Stimulated activated CD4-positive, alpha-beta T cell treated with anti-CD3 and anti-CD28 coated beads, Interleukin-1b, Interleukin-23, amount 100 ng/mL, for 24 hours (primary cell): Measurements from ENCODE around the gene CDX2.

Experiments used
- DNase-seq, 4 experiments: peaks; one replicate each; pipeline ENCODE4 v3.0.0-alpha.2; 2020; ENCODE audit warnings: low read depth in 4 of 4, low spot score in 1 of 4

The CDX2 gene

GRCh38 chr13:27979001-27979643 is 10.0 kb upstream of the CDX2 start:
- no peak for DNase-seq

DNA sequence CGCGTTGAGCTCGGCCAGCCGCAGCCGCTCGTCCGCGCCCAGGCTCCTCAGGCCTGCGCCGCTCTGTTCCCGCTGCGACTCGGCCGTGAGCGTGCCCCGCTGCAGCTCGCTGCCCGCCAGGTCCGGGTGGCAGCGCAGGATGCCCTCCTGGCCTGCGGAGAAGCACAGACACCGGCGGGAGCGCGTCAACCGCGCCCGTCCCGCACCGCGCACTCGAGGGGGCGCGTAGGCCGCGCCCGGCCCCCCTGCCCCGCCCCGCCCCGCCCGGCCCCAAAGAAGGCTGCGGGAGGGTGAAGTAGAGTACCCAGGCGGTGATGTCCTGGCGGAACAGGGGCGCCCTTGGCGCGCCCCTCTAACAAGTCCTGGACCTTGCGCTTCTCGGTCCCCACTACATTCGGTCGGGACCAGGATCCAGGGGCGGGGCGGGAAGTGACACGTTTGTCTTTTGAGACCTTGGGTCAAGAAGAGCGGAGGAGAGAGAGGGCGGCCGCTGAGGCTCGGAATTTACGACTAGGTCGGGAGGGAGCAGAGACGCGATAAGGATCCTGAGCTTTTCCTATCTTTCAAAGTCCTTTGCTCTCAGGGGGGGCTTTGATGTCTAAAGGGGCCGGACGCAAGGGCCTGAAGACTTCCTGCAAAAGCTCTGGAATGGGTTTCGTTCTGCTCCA is 9.3 kb upstream of the CDX2 start:
- DNase-seq = no peak

- DNase-seq = no peak
Observed at GRCh38 chr13:27977476-27978300, 8.6 kb upstream of the CDX2 start.

DNA sequence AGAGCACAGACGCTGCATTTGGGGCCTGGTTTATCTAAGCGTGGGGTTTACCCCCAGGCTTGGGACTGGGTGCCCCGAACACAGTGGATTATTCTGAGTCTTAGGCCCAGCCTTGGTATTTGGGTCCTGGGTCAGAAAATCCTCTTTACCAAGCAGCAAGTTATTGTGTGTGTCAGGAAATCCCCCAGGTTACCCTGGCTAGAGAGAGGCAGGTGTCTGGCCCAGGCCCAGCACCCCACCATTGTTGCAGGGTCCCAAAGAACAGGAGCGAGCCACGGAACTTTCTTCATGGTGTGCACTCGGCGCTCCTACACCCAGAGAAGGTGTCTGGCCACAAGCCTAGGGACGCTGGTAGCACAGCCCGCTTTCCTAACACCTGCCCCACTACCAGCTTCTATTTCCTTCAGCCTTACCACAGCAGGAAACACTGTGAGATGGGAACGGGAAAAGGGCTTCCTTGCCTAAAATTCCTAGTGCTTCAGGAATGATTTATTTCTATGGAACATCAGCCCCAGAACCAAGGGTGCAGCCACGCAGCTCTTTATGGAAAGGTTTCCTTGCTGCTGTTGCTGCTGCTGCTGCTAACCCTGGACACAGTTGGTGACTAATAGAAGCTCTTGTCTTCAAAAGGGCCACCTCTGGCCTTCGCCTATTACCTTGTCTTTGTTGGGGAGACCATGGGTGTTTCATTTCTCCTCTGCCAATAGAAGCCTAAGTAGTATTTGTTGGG is 7.4 kb upstream of the CDX2 start:
- DNase-seq = no peak

- DNase-seq = no peak
Observed at GRCh38 chr13:27975564-27976361, 6.6 kb upstream of the CDX2 start.

DNA sequence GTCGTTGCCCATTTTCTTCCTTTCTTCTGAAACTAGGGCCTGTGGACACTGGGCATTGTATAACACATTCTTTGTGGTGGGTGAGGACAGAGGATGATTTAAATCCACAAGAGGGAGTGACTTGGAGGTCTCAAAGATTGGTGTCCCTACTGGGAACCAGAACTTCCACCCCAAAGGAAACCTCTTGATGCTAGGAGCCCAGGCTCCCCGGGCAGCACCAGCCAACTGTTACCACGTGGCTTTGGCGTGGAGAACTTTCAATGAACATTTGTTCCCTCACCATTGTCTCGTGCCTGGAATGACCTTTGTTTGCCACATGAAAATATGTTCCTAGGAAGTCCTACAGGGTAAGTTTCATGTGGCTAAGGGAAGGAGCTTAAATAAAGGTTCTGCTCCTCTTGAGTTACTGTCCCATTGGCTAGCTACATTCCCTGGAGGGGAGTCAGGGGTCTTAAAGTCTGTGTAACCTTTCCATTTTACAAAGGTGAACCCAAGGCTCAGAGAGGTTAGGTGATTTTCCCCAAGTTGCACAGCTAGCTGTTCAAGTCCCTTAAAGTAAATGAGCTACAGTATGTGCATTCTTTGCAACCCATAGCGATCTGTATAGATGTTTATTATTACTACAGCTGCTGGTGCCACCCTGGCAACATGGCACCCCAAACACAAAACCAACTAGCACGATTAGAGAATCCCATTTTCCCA is 5.0 kb upstream of the CDX2 start:
- DNase-seq = no peak

DNA sequence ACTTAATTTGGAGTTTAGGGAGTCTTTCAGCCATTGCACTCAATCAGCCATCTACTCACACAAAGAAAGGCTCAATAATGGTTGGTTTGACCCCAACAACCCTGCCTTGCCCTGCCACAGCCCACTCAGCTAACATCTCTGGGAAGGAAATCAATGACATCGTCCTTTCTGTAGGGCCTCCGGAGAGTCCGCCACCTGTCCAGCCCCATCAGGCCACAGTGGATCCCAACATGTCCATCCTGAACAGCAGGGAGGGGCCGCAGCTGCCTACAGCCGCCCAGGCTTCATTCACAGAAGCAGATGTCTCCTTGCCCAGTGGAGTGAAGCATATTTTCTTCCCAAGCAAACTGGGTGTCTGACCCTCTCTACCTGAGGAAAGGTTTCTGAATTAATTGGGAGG is 4.2 kb upstream of the CDX2 start:
- DNase-seq = no peak

- DNase-seq = no peak
Observed at GRCh38 chr13:27972478-27972820, 3.3 kb upstream of the CDX2 start.

DNA sequence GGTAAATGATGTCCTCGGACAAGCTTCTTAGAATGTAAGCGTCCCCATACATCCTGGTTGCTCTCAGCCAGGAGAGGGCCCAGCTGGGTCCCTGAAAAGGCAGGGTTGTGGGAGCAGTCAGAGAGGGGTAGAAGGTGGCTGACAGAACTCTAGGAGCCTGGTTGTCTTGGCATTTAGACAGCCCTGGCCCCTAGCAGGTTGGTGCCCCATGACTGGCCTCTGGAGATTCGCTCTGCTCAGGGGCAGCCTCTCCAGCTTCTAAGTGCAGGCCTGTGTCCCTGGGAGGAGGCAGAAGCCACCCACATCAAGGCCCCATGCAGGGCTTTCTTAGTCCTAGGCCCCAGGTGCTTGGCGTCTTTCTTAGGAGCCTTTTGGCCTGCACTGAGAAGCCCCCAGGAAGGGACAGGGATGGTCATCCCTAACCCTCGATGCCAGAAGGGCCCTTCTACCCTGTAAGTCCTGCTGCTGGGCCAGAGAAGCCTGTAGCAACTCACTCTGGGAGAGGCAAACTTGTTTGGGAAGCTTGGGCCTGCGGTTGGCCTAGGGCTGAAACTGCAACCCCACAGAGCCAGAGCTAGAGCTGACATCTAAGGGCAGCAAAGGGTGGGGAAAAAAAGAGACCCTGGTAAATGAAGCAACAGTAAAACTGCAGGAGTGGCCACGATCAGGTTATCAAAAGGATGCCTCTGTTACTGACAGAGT is 2.8 kb upstream of the CDX2 start:
- DNase-seq = no peak

DNA sequence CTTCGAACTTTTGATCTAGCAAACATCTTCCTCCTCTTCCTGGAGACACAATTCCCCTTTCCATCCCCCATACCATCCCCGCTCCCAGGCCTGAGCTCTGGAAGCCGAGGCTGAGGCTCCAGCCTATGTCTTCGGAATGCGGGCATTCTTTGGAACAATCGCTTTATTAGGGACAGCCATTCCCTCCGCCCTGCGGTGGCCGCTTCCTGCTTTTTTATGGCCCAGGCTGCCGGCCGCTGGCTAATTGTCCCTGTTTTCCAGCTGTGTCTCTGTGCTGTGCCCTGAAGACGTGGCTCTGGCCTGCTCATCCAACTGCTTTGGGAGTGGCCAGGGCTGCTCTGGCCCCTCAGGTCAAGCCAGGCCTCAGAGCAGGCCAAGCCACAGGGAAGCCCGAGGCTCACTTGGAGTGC is 2.1 kb upstream of the CDX2 start:
- DNase-seq = no peak

DNA sequence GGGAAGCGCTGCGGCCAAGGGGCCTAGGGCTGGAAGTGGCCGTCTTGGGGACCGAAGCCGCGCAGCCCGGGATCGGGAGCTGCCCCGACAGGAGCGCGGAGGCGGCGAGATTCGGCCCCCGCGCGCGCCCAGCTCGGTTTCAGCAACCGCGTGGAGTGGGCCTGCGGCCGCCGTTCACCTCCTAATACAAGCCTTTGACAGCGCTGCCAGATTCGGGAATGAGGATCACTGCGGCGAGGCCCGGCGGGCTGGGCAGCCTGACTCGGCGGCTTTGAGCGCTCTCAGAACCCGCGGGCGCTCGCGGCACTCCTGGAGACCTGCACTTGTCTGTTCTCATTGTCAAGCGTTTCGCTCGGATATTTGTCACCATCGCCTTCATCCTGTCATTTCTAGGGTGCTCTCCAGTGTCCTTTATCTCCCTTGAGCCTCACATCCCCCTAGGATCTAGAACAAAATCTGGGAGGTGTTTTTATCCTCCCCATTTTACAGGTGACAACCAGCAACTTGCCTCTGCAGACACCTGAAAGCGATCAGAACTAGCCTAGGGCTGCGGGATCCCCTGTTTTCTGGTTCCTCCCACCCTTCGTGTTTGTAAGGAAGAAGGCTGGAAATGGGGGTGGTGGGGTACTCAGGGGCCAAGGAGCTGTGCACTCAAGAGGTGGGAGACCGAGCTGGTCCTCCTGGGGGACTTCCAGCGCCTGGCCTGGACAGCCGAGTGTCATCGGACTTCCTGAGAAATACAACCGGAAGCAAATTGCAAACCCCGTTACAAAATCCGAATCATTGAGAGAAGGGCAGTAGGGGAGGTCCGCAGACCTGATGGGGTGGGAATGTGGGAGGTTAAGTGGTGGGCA is 1.5 kb upstream of the CDX2 start:
- no peak for DNase-seq

GRCh38 chr13:27969866-27970229 is 733 bp upstream of the CDX2 start:
- no peak for DNase-seq

GRCh38 chr13:27968316-27969081 is 616 bp downstream of the CDX2 start:
- no peak for DNase-seq

DNA sequence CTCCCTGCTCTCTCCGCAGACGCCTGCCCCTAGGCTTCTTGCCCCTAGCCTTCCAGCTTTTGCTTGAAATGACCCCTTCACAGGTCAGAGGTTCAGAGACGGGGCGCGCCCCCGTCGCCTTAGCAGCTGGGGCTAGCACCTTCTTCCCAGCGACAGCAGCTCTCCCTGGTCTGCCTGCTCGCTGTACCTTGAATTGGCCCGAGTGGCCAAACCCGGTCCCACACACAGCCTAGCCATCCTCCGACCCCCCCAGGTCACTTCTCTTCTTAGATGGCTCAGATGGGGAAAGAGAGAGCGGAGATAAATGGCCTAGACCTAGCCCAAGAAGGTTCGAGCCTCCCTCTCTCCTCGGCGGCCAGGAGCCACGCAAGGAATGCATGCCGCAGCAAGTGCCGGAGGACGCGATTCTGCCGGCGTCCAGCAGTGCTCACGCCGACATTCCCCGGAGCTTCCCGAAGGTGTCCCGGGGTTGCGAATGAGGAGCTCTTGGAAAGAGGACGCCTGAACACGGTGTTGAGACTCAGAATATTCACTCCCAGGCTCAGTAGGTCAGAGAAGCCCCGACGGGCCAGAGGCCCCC is 1.3 kb downstream of the CDX2 start:
- DNase-seq = no peak

DNA sequence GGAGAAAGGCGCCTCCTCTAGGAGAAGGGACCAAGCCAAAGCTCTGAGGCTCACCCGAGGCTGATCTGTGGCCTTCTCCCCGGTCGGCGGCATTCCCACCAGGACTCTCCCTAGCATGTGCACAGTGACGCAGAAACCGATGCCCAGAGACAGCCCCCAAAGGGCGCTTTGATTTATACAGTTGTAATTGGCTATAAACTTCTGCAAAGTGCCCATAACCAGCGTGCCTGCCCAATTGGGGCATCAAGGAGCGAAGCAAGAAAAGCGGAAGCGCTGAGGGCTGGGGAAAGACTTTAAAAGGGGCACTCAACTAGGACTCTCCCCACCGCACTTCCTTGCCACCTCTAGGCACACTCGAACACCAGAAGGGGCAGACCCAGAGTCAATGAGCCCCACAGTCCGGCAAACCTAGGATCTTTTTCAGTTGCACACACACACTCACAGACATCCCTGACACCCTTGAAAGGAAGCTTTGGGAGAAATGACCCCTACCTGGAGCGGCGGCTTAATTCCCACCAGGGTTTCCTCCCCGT is 1.8 kb downstream of the CDX2 start:
- no peak for DNase-seq

DNA sequence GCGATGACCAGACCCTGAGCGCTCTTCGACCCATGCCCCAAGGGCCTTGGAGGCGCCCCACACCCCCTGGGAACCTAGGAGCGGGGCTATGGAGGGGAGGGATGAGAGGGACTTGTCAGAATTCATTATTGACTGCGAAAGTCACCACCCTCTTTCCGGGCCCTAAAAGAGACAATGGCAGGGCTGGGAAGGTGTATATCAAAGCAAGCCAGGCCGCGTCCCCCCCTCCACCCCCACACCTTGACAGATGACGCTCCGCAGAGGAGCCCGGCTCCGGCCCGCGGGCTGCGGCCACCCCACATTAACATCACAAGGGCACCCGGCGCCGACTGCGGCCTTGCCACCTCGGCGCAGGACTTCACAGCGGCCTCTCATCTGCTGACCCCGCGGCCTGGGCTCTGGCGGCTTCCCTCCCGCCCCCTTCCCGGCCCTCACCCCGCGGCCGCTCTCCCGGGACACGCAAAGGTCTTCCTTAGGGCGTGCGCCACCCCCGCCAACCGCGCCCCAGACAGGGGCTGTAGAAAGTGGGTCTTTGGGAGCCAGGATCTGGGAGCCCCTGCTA is 2.4 kb downstream of the CDX2 start:
- no peak for DNase-seq
